Neural cell (in vitro differentiated cells): ENCODE results near the gene S100A5. TPM values are rescaled to one million over a fixed set of nuclear protein-coding genes. Genes with fewer than 3 reads are reported as not detected.

Experiments used
- H2AFZ ChIP-seq: fragments of 200-600, 300-800 bp; sonication (generic), shearing (Covaris generic); 2 replicates; pipeline ENCODE4 v1.6.0; 2014; ENCODE audit warnings: low read depth, mild to moderate bottlenecking, antibody characterized with exemption, low read length, moderate library complexity
- H3F3A ChIP-seq: fragments of 200-600 bp; shearing (Covaris generic); 2 replicates; pipeline ENCODE4 v1.6.1; 2016; ENCODE audit warnings: mild to moderate bottlenecking, moderate library complexity, mixed read lengths, antibody characterized with exemption, low read length; ENCODE audit not compliant: insufficient read depth, poor library complexity, severe bottlenecking
- H3K27ac ChIP-seq: fragments of 200-600, 300-800 bp; sonication (generic), shearing (Covaris generic); 2 replicates; pipeline ENCODE4 v1.5.1; 2014; ENCODE audit warnings: mild to moderate bottlenecking, low read length, moderate library complexity
- H3K27me3 ChIP-seq: fragments of 300-800, 200-600 bp; sonication (generic), shearing (Covaris generic); 2 replicates; pipeline ENCODE4 v1.6.0; 2014; ENCODE audit warnings: mild to moderate bottlenecking, low read depth, low read length, moderate library complexity; ENCODE audit not compliant: insufficient read depth
- H3K36me3 ChIP-seq: fragments of 300-800, 200-600 bp; sonication (generic), shearing (Covaris generic); 2 replicates; pipeline ENCODE4 v1.5.1; 2014; ENCODE audit warnings: mild to moderate bottlenecking, antibody characterized with exemption, low read length, moderate library complexity; ENCODE audit not compliant: insufficient read depth
- H3K4me2 ChIP-seq: fragments of 300-800, 200-600 bp; sonication (generic), shearing (Covaris generic); 2 replicates; pipeline ENCODE4 v1.6.0; 2014; ENCODE audit warnings: mild to moderate bottlenecking, low read length
- H3K4me3 ChIP-seq: fragments of 300-800, 200-600 bp; sonication (generic), shearing (Covaris generic); 2 replicates; pipeline ENCODE4 v1.5.1; 2014; ENCODE audit warnings: mild to moderate bottlenecking, low read length, moderate library complexity
- H3K79me2 ChIP-seq: fragments of 200-600 bp; shearing (Covaris generic); replicated peaks from 2 replicates; pipeline ENCODE4 v1.6.0; 2014; ENCODE audit warnings: mild to moderate bottlenecking, low read length, moderate library complexity; ENCODE audit not compliant: insufficient read depth
- H3K9ac ChIP-seq: fragments of 300-800, 200-600 bp; sonication (generic), shearing (Covaris generic); 2 replicates; pipeline ENCODE4 v1.6.1; 2016; ENCODE audit warnings: mild to moderate bottlenecking, low read length, mixed read lengths
- H3K9me2 ChIP-seq: fragments of 200-600 bp; shearing (Covaris generic); 2 replicates; pipeline ENCODE4 v1.6.1; 2016; ENCODE audit warnings: mild to moderate bottlenecking, low read length, mixed read lengths; ENCODE audit not compliant: insufficient read depth
- H3K9me3 ChIP-seq: fragments of 200-600, 300-800 bp; sonication (generic), shearing (Covaris generic); 2 replicates; pipeline ENCODE4 v1.6.1; 2016; ENCODE audit warnings: mild to moderate bottlenecking, mixed run types, low read length, moderate library complexity, mixed read lengths
- H4K20me1 ChIP-seq: fragments of 200-600 bp; shearing (Covaris generic); 2 replicates; pipeline ENCODE4 v1.6.1; 2016; ENCODE audit warnings: mild to moderate bottlenecking, mixed run types; ENCODE audit not compliant: insufficient read depth
- CTCF ChIP-seq: fragments of 450-650 bp; IDR thresholded peaks from 2 replicates; pipeline ENCODE4 v1.5.1; 2014; ENCODE audit warnings: antibody characterized with exemption, mild to moderate bottlenecking, moderate library complexity; ENCODE audit not compliant: poor library complexity, severe bottlenecking
- EP300 ChIP-seq: fragments of 450-650 bp; conservative IDR thresholded peaks from 2 replicates; pipeline ENCODE4 v1.6.1; 2014; ENCODE audit warnings: antibody characterized with exemption, mild to moderate bottlenecking, moderate library complexity; ENCODE audit not compliant: poor library complexity, severe bottlenecking
- EZH2 ChIP-seq: fragments of 200-600, 300-800 bp; shearing (Covaris generic), sonication (generic); IDR thresholded peaks from 2 replicates; pipeline ENCODE4 v1.6.1; 2014; ENCODE audit warnings: antibody characterized with exemption, low read length, borderline replicate concordance, mild to moderate bottlenecking; ENCODE audit not compliant: insufficient read depth, poor library complexity, severe bottlenecking
- MXI1 ChIP-seq: fragments of 450-650 bp; conservative IDR thresholded peaks from 2 replicates; pipeline ENCODE4 v1.6.1; 2014; ENCODE audit warnings: antibody characterized with exemption, mild to moderate bottlenecking; ENCODE audit not compliant: poor library complexity, severe bottlenecking
- POLR2AphosphoS5 ChIP-seq: IDR thresholded peaks from 2 replicates; pipeline ENCODE4 v1.6.1; 2012
- RAD21 ChIP-seq: fragments of 450-650 bp; conservative IDR thresholded peaks from 2 replicates; pipeline ENCODE4 v1.6.1; 2014; ENCODE audit warnings: antibody characterized with exemption, mild to moderate bottlenecking, moderate library complexity
- REST ChIP-seq: IDR thresholded peaks from 2 replicates; pipeline ENCODE4 v1.6.1; 2012; ENCODE audit warnings: borderline replicate concordance
- SMC3 ChIP-seq: fragments of 450-650 bp; conservative IDR thresholded peaks from 2 replicates; pipeline ENCODE4 v1.6.1; 2014; ENCODE audit warnings: antibody characterized with exemption, mild to moderate bottlenecking, moderate library complexity; ENCODE audit not compliant: poor library complexity
- TAF1 ChIP-seq: IDR thresholded peaks from 2 replicates; pipeline ENCODE4 v1.6.1; 2012; ENCODE audit warnings: low read depth
- polyA plus RNA-seq: library from polyadenylated mRNA; depleted of rRNA; stranded (reverse); fragments of >200 nt; gene quantifications from 2 replicates; pipeline ENCODE4 v1.2.3, GENCODE V29; 2014

The S100A5 gene
- polyA plus RNA-seq, 1 donor from 2014 or later, result not detected

GRCh38 chr1:153536671-153537375 lies 3.9 kb downstream of the S100A5 start:
- no peak for TF ChIP-seq CTCF
- no peak for TF ChIP-seq EP300
- no peak for TF ChIP-seq POLR2AphosphoS5
- no peak for TF ChIP-seq REST
- no peak for TF ChIP-seq RAD21
- TF ChIP-seq SMC3, result no peak
- TF ChIP-seq EZH2, result no peak
- TF ChIP-seq MXI1, result no peak
- no peak for TF ChIP-seq TAF1
- H2AFZ ChIP-seq, result no peak overlapping the region
- no peaks in the 10 kb centered on the region for H4K20me1 ChIP-seq
- H3K27ac ChIP-seq, result no peak overlapping the region
- H3K4me3 ChIP-seq, result no peak overlapping the region
- no peaks in the 10 kb centered on the region for H3F3A ChIP-seq
- H3K9ac ChIP-seq, result no peak overlapping the region
- no peaks in the 10 kb centered on the region for H3K79me2 ChIP-seq
- no peaks in the 10 kb centered on the region for H3K9me3 ChIP-seq
- H3K27me3 ChIP-seq, result peaks cover 5% of the 10 kb centered on the region
- H3K36me3 ChIP-seq, result no peaks in the 10 kb centered on the region
- no peaks in the 10 kb centered on the region for H3K9me2 ChIP-seq
- no peak overlapping the region for H3K4me2 ChIP-seq

- Histone ChIP-seq H3K27ac (no peak overlapping the region), H3K4me2 (no peak overlapping the region), H3F3A (no peaks in the 10 kb centered on the region), H3K36me3 (no peaks in the 10 kb centered on the region), H3K9ac (no peak overlapping the region), H3K4me3 (peak overlapping the region; percentile 48), H2AFZ (no peak overlapping the region), H3K79me2 (no peaks in the 10 kb centered on the region), H3K9me3 (no peaks in the 10 kb centered on the region), H3K27me3 (peaks cover 5% of the 10 kb centered on the region), H4K20me1 (no peaks in the 10 kb centered on the region), H3K9me2 (no peaks in the 10 kb centered on the region)
- TF ChIP-seq SMC3 (no peak), EZH2 (no peak), REST (no peak), TAF1 (no peak), RAD21 (no peak), CTCF (no peak), EP300 (no peak), MXI1 (no peak), POLR2AphosphoS5 (no peak)
Measured at GRCh38 chr1:153536012-153536670, 4.6 kb downstream of the S100A5 start.
